Measurements from ENCODE around the gene PAGR1. TPM values are rescaled to one million over a fixed set of nuclear protein-coding genes. Genes with fewer than 3 reads are reported as not detected.
"Not testable (repeated sequence)": the region's sequence is repeated elsewhere in the genome, so short reads cannot be mapped to it uniquely, and the experiment has no call there.

PAGR1 gene
- total and polyA plus RNA-seq, 5 donors, result 13.7 to 33.8 (median 16.0) TPM

GRCh38 chr16:29779474-29779873, 36.5 kb upstream of the PAGR1 start:
- no peak for ATAC-seq
- Histone ChIP-seq H3K4me3 (ENCODE audit: low read length) (no peak overlapping the region), H3K27ac (ENCODE audit: low read length) (no peak overlapping the region), H3K27me3 (ENCODE audit: control insufficient read depth, insufficient read depth) (no peaks in the 10 kb centered on the region), H3K9me3 (ENCODE audit: control insufficient read depth, low read length) (no peaks in the 10 kb centered on the region), H3K4me1 (ENCODE audit: control insufficient read depth, insufficient read depth, low read length) (no peaks in the 10 kb centered on the region)
- intact Hi-C loops (cut with DNase I), result no loop called here
- peak in 1 of 3 donors; percentile 17 for DNase-seq
- 56% methylated on average over 10 of the region's 10 CpGs for WGBS

- DNase-seq; ATAC-seq; H3K4me3 ChIP-seq (ENCODE audit: low read length); H3K4me1 ChIP-seq (ENCODE audit: control insufficient read depth, insufficient read depth, low read length); intact Hi-C loops (cut with DNase I); H3K9me3 ChIP-seq (ENCODE audit: control insufficient read depth, low read length); H3K27me3 ChIP-seq (ENCODE audit: control insufficient read depth, insufficient read depth); H3K27ac ChIP-seq (ENCODE audit: low read length): not testable (repeated sequence)
- WGBS, result 76% methylated on average over 13 of the region's 13 CpGs
Measured at GRCh38 chr16:29783094-29783953, 32.6 kb upstream of the PAGR1 start.

GRCh38 chr16:29784157-29784556, 31.8 kb upstream of the PAGR1 start:
- intact Hi-C loops (cut with DNase I), result no loop called here
- WGBS, result 92% methylated on average over 2 of the region's 2 CpGs

DNA sequence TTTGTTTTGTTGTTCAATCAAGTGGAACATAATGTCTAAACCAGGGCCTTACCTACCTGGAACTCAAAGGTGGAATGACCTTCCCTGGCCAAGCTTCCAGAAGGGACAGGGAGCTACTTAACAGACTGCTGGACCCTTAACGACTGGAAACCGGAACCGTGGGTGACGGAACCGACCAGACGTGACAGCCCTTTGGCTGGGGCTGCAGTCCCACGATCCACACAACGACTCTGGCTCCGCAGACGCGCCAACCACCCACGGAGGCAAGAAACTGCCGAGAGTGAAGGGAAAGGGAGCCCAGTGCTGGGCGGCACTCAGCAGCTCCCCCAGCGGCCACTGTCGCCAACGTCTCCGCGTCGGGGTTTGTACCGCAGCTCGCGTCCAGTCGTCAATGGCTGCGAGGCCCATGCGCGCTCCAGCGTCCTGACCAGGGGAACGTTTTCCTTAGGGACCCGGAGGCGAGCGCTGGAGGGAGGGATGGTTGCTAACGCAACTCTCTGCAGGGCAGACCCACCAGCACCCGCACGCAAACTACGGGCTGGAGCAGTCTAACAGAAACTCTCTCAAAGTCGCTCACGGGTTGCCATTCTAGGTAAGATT, 31.0 kb upstream of the PAGR1 start:
- H3K9me3 ChIP-seq (ENCODE audit: control insufficient read depth, low read length), result no peaks in the 10 kb centered on the region
- 5% methylated on average over 38 of the region's 38 CpGs for WGBS
- DNase-seq, result peak; percentile 86 to 93 (median 93)
- no peak overlapping the region for H3K4me3 ChIP-seq (ENCODE audit: low read length)
- no peaks in the 10 kb centered on the region for H3K4me1 ChIP-seq (ENCODE audit: control insufficient read depth, insufficient read depth, low read length)
- intact Hi-C loops (cut with DNase I), result no loop called here
- no peak overlapping the region for H3K27ac ChIP-seq (ENCODE audit: low read length)
- peak; percentile 92 to 95 for ATAC-seq
- H3K27me3 ChIP-seq (ENCODE audit: control insufficient read depth, insufficient read depth), result no peaks in the 10 kb centered on the region

More at GRCh38 chr16:29784157-29784556, 31.8 kb upstream of the PAGR1 start:
- no peak overlapping the region for H3K27ac ChIP-seq (ENCODE audit: low read length)
- no peaks in the 10 kb centered on the region for H3K4me1 ChIP-seq (ENCODE audit: control insufficient read depth, insufficient read depth, low read length)
- no peak for ATAC-seq
- no peak for DNase-seq
- no peaks in the 10 kb centered on the region for H3K9me3 ChIP-seq (ENCODE audit: control insufficient read depth, low read length)
- no peaks in the 10 kb centered on the region for H3K27me3 ChIP-seq (ENCODE audit: control insufficient read depth, insufficient read depth)
- no peak overlapping the region for H3K4me3 ChIP-seq (ENCODE audit: low read length)

DNA sequence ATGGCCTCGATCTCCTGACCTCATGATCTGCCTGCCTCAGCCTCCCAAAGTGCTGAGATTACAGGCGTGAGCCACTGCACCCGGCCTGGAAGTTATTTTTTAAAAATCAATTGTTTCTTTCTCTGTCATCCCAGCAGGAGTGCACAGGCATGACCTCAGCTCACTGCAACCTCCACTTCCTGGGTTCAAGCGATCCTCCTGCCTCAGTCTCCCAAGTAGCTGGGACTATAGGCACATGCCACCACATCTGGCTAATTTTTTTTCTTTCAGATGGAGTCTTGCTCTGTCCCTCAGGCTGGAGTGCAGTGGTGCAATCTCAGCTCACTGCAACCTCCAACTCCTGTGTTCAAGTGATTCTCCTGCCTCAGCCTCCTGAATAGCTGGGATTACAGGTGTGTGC, 28.8 kb upstream of the PAGR1 start:
- DNase-seq; ATAC-seq; H3K4me3 ChIP-seq (ENCODE audit: low read length); H3K27ac ChIP-seq (ENCODE audit: low read length); intact Hi-C loops (cut with DNase I); H3K27me3 ChIP-seq (ENCODE audit: control insufficient read depth, insufficient read depth); H3K9me3 ChIP-seq (ENCODE audit: control insufficient read depth, low read length); H3K4me1 ChIP-seq (ENCODE audit: control insufficient read depth, insufficient read depth, low read length): not testable (repeated sequence)
- WGBS, result 85% methylated on average over 4 of the region's 4 CpGs

- H3K9me3 ChIP-seq (ENCODE audit: control insufficient read depth, low read length), result no peaks in the 10 kb centered on the region
- intact Hi-C loops (cut with DNase I), result loop anchor here in 1 of 4 donors (2.0 kb wide), 1 partner anchor 21 kb away; no protein-coding TSS in a partner anchor
- DNase-seq (peak in 2 of 3 donors; percentile 62 to 71), ATAC-seq (no peak)
- H3K27me3 ChIP-seq (ENCODE audit: control insufficient read depth, insufficient read depth), result no peaks in the 10 kb centered on the region
- peak overlapping the region; percentile 41 for H3K4me3 ChIP-seq (ENCODE audit: low read length)
- WGBS, result 62% methylated on average over 20 of the region's 20 CpGs
- H3K27ac ChIP-seq (ENCODE audit: low read length), result peak overlapping the region; percentile 69
- H3K4me1 ChIP-seq (ENCODE audit: control insufficient read depth, insufficient read depth, low read length), result no peaks in the 10 kb centered on the region
Measured at GRCh38 chr16:29789775-29790182, 26.2 kb upstream of the PAGR1 start.

DNA sequence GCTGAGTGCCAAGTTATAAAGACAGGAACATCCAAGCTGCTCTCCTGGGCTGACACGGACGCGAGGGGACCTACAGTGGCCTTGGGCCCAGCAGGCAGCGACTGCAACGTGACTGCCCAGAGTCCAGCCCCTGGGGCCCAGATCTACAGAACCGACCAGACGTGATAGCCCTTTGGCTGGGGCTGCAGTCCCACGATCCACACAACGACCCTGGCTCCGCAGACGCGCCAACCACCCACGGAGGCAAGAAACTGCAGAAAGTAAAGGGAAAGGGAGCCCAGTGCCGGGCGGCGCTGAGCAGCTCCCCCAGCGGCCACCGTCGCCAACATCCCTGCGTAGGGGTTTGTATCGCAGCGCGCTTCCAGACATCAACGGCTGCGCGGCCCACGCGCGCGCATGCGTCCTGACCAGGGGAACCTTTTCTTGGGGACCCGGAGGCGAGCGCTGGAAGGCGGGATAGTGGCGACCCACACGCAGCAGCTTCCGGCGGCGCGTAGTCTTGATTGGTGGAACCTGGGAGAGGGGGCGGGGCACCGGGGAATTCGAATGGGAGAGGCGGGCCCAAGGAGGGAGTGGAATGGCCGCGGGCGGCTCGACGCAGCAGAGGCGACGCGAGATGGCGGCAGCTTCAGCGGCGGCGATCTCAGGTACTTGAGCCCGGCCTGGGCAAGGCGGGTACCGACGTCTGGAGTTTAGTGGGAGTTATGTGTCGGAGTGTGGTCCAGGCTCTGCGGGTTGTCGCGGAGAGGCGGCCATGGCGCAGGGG, 25.6 kb upstream of the PAGR1 start, which contains the start of gene KIF22:
Gene KIF22, plus strand, starts transcription at position 569 of the 766 bp plus-strand sequence. Its CDS starts 9 bp downstream, at position 578.
- no peaks in the 10 kb centered on the region for H3K4me1 ChIP-seq (ENCODE audit: control insufficient read depth, insufficient read depth, low read length)
- intact Hi-C loops (cut with DNase I), result loop anchor here in 1 of 4 donors (2.0 kb wide), 1 partner anchor 20 kb away; no protein-coding TSS in a partner anchor
- H3K4me3 ChIP-seq (ENCODE audit: low read length), result peak within 1 kb of the TSS; percentile 57
- no peaks in the 10 kb centered on the region for H3K9me3 ChIP-seq (ENCODE audit: control insufficient read depth, low read length)
- under 1% methylated on average over 67 of the region's 67 CpGs for WGBS
- H3K27ac ChIP-seq (ENCODE audit: low read length), result peak within 1 kb of the TSS; percentile 69
- H3K27me3 ChIP-seq (ENCODE audit: control insufficient read depth, insufficient read depth), result no peaks in the 10 kb centered on the region
- DNase-seq (peak; percentile 100), ATAC-seq (peak; percentile 99)

GRCh38 chr16:29790949-29791844, 24.8 kb upstream of the PAGR1 start:
- Histone ChIP-seq H3K27ac (ENCODE audit: low read length) (peak overlapping the region; percentile 16), H3K9me3 (ENCODE audit: control insufficient read depth, low read length) (no peaks in the 10 kb centered on the region), H3K4me3 (ENCODE audit: low read length) (peak overlapping the region; percentile 57), H3K4me1 (ENCODE audit: control insufficient read depth, insufficient read depth, low read length) (no peaks in the 10 kb centered on the region), H3K27me3 (ENCODE audit: control insufficient read depth, insufficient read depth) (no peaks in the 10 kb centered on the region)
- WGBS, result 3% methylated on average over 31 of the region's 31 CpGs
- DNase-seq, result no peak
- no peak for ATAC-seq
- intact Hi-C loops (cut with DNase I), result loop anchor here in 1 of 4 donors (2.0 kb wide), 1 partner anchor 20 kb away; no protein-coding TSS in a partner anchor

- H3K4me1 ChIP-seq (ENCODE audit: control insufficient read depth, insufficient read depth, low read length), result no peaks in the 10 kb centered on the region
- H3K27me3 ChIP-seq (ENCODE audit: control insufficient read depth, insufficient read depth), result no peaks in the 10 kb centered on the region
- intact Hi-C loops (cut with DNase I), result loop anchor here in 1 of 4 donors (2.0 kb wide), 1 partner anchor 19 kb away; no protein-coding TSS in a partner anchor
- WGBS, result 73% methylated on average over 9 of the region's 9 CpGs
- H3K4me3 ChIP-seq (ENCODE audit: low read length), result no peak overlapping the region
- ATAC-seq (no peak), DNase-seq (no peak)
- H3K9me3 ChIP-seq (ENCODE audit: control insufficient read depth, low read length), result no peaks in the 10 kb centered on the region
- no peak overlapping the region for H3K27ac ChIP-seq (ENCODE audit: low read length)
Measured at GRCh38 chr16:29791845-29792807, 23.8 kb upstream of the PAGR1 start.

All from right cardiac atrium (tissue), 5 donors.